Stimulated activated CD8-positive, alpha-beta memory T cell treated with anti-CD3 and anti-CD28 coated beads, Interleukin-4, amount 100 ng/mL, for 1 hour (primary cell): Measurements from ENCODE around the gene RFC4.

Source experiments
- DNase-seq, 2 donors: peaks; one replicate each; pipeline ENCODE4 v3.0.0-alpha.2; 2020; ENCODE audit warnings: low read depth in 2 of 2, low spot score in 1 of 2

Gene RFC4

GRCh38 chr3:186787642-186788481 lies 18.4 kb downstream of the RFC4 start:
- no peak for DNase-seq

DNA sequence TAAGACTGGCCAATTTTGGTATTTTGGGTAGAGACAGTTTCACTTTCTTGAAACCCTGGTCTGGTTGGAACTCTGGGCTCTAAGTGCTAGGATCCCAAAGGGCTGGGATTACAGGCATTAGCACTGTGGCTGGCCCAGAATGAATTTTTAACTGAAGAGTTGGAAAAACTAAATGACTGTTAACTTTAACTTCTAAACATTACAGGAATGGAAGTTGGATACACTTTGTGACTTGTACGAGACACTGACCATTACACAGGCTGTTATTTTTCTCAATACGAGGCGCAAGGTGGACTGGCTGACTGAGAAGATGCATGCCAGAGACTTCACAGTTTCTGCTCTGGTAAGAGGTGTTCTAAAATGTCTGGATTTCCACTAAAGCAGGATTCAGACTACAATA lies 19.4 kb downstream of the RFC4 start:
- DNase-seq: no peak

- no peak for DNase-seq
Measured at GRCh38 chr3:186785495-186786018, 20.7 kb downstream of the RFC4 start.

- DNase-seq: no peak
Measured at GRCh38 chr3:186784820-186785494, 21.3 kb downstream of the RFC4 start.

- peak; percentile 61 to 62 for DNase-seq
Measured at GRCh38 chr3:186783731-186784515, 22.4 kb downstream of the RFC4 start.

DNA sequence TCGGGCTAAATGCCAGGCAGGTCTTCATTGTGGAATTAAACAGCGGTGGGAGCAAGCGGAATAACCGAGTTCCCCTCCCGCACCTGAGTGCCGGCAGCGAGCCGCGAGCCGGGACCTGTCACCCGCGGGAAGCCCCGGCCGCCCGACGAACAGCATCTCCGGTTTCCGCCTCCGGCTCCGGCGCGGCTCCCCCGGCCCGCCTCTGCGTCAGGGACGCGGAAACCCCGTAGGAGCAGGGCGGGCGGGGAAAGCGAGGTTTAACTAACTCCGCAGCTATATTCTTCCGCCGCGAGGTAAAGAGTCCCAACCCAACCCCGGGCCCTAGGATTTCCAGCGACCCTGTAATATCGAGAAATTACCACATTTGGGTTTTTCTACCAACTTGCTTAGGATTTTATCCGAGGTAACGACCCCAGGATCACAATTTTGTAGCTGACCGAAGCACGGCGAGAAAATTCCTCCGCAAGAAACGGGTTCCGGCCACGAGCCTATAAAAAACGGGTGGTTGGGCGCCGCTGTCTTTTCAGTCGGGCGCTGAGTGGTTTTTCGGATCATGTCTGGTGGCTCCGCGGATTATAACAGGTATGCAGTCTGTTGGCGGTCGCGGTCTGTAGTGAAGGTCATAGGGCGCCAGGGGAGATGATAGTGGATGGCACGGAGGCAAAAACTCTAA lies 23.1 kb downstream of the RFC4 start, which contains the start of gene EIF4A2:
EIF4A2 (plus strand) TSS at position 520 of the 673 bp plus-strand sequence; CDS start at position 554, 34 bp downstream.
- peak; percentile 84 to 86 for DNase-seq

DNA sequence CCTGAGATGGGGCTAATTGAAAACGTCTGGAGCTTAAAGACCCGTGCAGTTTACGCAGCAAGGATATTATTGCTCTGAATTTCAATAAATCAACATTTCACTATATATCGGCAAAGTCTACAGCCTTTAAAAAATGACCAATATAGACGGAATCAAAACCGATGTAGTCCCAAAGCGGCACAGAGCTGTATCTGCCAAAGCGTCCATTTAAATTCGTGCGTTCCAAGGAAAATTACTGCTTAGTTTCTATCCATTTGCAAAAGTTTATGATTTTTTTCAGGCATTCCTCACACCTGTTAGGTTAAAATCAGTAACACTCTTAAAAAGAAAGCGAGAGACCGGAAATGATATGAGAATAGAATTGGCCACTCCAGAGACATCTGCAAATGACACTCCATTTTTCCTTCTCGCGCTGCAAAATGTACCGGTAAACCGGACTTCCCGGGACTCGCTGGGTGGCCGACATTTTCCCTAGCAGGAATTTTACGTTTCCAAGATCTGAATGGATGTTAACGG lies 23.7 kb downstream of the RFC4 start:
- DNase-seq: no peak

GRCh38 chr3:186779204-186779603 lies 27.1 kb downstream of the RFC4 start:
- no peak for DNase-seq

DNA sequence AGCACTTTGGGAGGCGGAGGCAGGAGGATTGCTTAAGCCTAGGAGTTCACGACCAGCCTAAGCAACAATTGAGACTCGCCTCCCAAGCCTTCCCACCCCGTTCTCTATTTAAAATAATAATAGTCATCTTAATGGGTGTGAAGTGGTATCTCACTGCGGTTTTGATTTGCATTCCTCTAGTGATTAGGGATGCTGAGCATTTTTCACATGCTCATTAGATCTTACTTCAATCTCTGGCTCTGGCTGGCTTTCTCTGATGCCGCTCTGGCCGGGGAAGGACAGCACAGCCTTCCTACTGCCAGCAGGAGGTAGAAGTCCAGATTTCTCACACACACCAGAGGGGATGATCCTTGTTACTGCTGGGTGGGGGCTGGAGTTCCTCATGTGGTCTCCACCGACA lies 30.3 kb downstream of the RFC4 start:
- no peak for DNase-seq

DNA sequence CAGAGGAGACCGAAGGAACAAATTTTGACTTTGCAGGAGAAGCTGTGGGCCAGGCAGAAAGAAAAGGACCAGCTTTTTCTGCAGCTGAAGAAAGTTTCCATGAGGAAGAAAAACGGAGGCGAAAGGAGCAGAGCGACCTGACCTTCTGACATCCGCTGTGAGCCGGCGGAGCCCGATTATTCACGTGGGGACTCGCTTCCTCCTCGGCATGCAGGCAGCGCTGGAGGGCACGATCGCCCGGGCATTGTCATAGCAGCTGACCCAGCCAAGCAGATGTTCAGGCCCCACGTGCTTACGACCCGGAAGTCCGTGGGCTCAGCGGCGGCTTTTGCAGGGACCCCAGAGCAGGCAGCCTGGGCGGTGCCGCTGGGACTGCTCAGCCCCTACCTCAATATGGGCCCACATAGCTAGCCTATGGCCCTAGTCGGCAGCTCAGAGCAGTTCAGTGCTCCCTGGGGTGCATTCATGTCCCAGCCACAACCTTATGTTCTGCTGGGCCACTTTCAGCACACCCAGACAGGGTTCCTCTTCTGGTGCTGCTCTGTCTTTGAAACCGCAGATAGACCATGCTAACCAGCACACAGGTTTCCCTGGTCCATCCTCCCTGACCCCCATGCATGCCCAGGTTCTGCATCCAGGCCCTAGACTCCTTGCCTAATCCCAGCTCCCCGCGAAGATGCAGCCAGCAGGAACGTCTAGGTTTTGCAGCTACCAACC lies 33.4 kb downstream of the RFC4 start:
- DNase-seq: peak; percentile 26 to 36

DNA sequence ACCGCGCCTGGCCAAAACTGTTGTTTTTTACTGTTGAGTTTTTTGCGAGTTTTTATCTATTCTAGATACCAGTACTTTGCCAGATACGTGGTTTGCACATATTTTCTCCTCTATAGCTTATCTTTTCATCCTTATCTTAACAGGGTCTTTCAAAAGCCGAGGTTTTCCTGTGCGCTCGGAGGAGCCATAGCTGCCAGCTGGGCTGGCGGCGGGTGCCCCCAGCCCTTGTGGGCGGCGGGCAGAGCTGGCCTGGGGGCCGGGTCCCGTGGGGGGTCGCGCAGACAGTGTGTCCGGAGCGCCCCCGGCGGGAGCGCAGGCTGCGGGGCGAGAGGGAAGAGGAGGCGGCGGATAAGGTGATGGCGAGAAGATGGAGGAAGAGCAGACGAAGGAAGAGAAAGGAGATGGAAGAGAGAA lies 34.0 kb downstream of the RFC4 start:
- DNase-seq: no peak

DNA sequence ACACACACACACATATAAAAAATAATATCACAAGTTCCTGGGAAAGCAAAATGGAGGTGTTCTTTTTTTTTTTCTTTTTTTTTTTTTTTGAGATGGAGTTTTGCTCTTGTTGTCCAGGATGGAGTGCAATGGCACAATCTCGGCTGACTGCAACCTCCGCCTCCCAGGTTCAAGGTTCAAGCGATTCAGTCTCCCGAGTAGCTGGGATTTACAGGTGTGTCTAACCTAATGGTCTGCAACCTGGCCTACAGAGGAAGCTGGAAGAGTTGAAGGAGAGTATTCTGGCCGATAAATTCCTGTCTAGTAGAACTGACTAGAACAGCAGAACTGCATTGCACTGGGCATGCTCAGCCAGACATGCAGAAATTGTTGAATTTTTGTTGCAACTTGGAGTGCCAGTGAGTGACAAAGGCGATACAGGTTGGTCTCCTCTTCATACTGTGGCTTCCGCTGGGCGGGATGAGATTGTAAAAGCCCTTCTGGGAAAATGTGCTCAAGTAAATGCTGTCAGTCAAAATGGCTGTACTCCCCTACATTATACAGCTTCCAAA lies 45.3 kb downstream of the RFC4 start:
- DNase-seq: no peak

- no peak for DNase-seq
Measured at GRCh38 chr3:186760141-186760833, 46.0 kb downstream of the RFC4 start.

GRCh38 chr3:186759231-186759930 lies 46.9 kb downstream of the RFC4 start:
- no peak for DNase-seq

GRCh38 chr3:186757686-186758220 lies 48.5 kb downstream of the RFC4 start:
- no peak for DNase-seq

DNA sequence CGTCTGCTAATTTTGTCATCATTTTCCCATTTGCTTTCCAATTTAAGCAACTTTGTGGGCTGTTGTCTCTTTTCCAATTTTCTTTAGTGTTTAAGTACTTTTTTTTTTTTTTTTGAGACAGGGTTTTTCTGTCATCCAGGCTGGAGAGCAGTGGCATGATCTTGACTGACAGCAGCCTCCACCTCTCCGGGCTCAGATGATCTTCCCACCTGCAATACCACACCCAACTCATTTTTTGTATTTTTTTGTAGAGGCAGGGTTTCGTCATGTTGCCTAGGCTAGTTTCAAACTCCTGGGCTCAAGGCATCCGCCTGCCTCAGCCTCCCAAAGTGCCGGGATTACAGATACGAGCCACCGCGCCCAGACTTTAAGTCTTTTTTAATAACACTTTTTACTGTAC lies 49.1 kb downstream of the RFC4 start:
- no peak for DNase-seq

- no peak for DNase-seq
Measured at GRCh38 chr3:186754871-186755270, 51.4 kb downstream of the RFC4 start.

DNA sequence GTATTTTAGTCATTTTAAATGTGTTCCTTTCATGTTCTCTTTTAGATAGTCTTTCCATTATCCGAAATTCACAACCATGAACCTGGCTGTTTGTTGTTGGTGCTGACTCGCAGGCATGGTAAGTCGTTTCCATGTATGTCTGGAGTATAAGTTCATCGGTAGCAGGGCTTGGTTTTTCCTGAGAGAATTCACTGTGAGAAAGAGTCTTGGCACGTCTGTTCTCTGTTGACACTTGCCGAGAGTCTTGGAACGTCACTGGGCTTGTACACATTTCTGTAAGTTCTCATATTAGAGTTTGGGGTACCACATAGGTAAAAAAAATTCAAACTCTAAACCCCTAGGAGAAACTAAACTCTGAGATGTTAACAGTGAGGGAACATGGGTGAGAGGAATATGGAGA lies 52.3 kb downstream of the RFC4 start:
- DNase-seq: no peak
